A204.1 (cell line): ENCODE data around the gene ELAVL2.

Source experiments
- FAIRE-seq: peaks from 2 replicates; lab custom pipeline; 2012; peaks lifted over from hg19 to GRCh38; lab: Jason Lieb, UNC

ELAVL2 gene

DNA sequence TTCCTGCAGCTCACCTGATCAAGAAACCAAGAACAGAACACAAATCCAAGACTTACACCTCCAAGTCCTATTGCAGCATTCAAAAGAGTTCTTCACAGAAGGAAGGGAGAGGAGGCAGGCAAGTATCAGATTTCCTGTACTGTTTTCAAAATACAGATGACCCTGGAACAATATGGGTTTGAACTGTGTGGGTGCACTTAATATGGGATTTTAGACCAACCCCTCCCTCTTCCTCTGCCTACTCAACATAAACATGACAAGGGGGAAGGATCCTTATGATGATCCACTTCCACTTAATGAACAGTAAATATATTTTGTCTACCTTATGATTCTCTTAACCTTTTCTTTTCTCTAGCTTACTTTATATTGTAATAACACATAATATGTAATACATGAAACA is 104.6 kb downstream of the ELAVL2 start:
- FAIRE-seq, result no peak

DNA sequence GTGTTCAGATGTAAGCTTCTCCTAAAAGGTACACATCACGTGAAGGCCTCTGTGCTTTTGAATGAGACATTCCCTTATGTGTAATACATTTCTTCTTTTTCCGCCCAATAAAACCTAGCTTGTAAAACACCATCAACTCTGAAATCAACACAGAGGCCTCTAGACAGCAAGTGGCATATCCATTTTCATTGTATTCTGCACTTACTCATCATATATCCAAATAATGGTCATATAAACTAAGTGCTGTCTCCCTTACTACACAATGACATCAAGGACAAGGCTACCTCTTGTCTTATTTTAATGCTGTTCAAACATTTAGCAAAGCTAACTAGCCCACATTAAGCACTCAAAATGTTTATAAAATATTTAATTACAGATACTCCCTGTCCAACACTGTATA is 108.5 kb downstream of the ELAVL2 start:
- FAIRE-seq, result no peak

DNA sequence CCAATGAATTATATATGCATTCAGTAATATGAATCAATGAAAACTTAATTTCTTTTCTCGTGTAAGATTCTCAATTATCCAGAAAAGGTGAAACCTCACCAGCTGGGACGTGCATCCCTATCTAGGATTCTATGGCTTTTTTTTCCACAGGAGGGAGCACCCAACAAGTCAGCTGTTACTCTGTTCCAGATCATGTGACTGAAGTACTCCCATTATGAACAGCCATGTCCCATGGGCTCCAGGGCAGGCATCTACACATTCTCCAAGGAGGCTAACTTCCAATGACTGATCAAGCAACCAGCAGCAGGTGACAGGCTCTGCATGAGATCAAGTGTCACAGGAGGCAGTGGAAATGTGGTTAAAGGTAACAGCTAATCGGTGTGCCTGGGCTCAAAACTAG is 118.8 kb downstream of the ELAVL2 start:
- FAIRE-seq, result no peak

DNA sequence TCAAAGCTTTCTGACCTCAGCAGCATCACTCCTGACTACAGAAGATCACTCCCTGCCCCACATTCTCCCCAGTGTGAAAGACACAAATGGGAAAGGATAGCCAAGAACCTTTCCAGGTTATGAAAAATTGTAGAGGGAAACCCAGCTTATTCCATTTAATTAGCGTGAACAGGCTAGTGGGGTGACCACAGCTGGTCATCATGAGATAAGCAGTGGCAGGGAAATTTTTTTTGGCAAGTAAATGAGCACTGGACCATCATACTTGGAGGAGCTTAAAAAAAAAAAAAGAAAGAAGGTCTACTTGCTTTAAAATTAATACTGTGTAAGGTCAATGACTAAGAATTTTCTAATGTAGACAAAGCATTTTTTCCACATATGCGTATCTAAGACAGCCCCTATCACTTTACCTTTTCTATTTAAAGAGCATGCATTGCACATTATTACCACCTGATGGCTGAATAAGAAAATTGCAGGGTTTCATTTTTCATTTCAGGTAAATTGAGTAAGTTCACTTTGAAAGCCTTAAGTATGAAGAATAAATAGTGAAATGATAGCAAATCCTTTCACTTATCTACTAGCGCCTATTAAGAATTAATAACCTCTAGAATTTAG is 123.6 kb downstream of the ELAVL2 start:
- no peak for FAIRE-seq

DNA sequence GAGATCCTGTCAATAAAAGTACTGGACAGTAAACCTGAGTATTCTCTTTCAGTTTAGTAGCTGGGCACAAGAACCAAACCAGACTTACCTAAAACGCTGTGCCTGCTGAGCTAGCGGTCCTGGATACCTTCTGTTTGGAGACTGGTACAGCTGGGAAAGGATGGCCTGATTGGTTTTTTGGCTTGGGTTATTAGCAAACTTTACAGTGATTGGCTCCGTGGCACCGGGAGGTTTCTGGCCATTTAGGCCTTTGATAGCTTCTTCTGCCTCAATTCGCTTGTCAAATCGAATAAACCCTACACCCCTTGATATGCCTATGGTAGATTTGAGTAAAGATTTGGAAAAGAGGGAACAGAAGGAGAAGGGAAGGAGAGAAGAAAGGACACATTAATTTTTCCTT is 124.7 kb downstream of the ELAVL2 start:
- FAIRE-seq, result no peak

DNA sequence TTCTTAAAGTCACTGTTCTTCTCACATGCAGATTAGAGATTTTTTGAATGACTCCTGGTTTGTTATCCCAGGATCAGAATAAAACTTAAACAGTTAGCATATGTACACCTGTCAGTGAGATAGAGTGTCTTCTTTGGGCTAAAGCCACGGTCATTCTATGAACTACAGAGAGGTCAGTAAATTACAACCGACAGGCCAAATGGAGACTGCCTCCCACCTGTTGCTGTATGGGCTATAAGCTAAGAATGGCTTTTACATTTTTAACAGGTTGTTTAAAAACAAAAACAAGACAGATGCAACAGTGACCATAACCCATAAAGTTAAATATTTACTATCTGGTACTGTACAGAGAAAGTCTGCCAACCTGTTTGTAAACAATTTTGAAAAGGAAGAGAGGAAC is 125.7 kb downstream of the ELAVL2 start:
- no peak for FAIRE-seq

DNA sequence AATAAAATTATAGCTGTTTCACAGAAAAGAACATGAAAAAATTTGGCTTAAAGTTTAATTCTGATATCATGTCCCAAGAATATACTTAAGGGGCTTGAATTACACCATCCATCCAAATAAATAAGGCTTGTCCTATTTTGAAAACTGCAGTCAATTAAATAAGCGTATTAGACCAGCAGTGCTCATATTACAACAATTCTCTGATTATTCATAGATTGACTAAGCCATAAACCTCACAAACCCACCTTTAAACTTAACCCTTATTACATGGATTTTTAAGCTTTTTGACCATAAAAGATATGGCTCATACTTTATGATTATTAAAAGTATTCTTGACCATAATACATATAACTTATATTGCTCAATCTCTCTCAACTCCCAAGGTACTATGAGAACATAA is 127.9 kb downstream of the ELAVL2 start:
- FAIRE-seq, result no peak

DNA sequence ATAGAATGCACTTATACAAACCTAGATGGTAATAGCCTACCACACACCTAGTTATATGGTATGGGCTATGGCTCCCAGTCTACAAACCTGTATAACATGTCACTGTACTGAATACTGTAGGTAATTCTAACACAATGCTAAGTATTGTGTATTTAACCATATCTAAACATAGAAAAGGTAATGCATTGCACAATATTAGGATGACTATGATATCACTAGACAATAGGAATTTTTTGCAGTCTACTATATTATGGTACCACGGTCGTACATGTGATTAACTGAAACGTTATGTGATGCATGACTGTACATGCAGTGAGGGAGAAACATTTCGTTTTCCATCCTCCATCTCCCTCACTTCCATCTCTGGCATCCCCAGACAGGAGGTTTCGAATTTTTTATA is 130.5 kb downstream of the ELAVL2 start:
- no peak for FAIRE-seq

DNA sequence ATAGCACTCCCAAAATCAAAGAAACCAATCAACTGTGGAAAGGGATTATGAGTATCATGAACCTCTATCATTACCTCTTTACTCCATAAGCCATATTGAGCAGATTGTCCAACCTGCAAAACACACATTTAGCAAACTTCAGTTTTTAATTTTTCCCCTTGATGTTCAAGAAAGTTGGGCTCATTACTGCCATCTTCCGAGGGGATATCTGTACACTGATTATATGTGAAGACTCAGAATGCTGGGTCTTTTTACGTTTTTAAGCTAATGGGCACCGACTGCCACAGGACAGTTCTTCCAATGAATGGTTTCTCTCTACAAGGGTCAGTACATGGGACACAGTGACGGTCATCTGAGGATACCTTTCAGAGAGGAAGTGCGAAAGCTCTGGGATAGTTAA is 132.7 kb downstream of the ELAVL2 start:
- no peak for FAIRE-seq

DNA sequence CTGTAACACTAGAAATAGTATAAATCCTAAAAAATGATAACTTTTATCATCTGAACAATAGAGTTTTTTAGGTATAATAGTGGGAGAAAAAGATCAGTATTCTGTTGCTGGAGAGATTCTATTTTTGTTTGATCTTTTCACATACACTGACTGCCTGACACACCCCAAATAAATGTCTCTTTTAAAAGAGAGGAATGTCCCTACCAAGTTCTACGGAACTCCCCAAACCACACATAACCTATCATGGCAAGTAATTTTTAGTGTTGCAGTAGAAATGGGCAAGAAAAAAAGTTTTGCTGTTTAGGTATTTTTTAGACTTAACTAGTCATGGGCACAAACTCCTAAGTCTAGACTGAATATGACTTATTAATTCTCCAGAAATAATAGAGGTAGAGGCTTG is 139.1 kb downstream of the ELAVL2 start:
- no peak for FAIRE-seq

DNA sequence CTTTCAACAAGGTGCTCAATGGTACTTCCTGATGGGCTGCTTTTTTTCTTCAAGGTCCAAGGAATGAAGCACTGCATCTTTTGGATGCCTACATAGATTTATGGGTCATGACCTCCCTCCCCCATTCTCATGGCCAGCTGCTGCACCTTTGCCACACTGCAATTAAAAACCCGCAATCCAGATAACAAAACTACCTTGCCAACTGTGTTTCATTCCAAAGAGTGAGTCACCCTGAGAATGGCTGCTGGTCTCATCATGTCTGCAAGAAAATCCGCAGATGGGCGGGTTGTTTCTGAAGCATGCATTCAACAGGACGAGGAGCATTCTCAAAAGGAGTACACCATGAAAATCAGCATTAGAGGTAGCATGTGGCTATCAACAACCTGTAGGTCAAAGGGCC is 139.8 kb downstream of the ELAVL2 start:
- FAIRE-seq, result no peak

DNA sequence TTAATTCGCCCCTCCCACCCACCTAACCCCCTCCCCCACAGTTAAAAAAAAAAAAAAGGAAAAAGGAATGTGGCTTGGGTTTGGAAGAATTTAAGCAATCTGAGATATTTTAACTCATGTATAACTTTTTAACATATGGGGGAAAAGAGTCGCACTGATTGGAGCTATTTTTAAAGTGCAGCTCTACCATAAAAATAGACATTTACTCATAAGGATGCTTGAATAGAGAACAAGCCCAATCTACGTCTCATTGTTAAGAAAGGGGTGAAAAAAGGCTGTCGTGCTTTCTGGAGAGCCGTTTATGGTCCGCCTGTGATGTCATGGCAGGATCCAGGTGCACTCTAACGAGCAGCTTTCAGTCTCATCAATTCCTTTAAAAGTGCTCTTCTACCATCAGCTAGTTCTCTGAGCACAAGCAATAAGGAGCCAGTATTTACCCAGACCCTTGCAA is 142.4 kb downstream of the ELAVL2 start:
- FAIRE-seq, result no peak

DNA sequence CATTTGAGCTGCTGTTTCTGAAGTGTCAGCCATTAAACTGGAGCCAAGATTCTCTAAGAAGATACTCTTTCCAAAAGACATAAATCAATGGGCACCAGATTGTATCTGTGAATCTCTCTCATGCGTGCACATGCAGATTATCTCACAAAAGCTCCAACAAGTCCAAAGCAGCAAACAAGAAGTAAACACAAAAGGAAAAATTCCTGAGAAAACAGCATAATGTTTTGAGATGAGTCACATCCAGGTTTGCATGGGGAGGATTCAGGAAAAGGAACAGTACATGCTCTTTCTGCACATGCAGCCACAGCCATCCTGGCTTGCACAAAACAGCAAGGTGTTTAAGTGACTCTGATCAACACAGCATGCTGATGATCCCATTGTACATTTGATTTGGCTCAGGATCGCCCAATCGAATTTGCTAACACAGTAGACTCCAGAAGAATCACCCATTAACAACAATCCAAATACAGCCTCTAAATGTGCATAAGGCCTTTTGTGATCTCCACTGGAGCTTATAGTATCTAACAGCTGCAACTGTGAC is 143.1 kb downstream of the ELAVL2 start:
- FAIRE-seq, result no peak

DNA sequence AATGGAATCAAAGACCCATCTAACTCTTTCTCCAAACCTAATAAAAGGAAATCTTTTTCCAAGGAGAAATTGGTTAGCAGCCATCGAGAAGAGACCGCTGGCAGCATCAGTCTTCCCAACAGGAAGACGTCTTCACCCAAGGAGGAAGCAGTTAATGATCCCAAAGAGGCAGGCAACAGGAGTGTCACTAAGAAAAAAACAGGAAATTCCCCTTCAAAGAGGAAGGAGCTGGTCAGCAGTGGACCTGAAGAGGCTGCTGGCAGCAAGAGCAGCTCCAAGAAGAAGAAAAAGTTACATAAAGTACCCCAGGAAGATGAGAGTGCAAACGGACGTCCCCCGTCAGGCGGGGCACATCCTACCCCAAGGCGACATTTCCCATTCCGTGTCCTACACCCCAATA is 143.7 kb downstream of the ELAVL2 start:
- FAIRE-seq, result no peak

DNA sequence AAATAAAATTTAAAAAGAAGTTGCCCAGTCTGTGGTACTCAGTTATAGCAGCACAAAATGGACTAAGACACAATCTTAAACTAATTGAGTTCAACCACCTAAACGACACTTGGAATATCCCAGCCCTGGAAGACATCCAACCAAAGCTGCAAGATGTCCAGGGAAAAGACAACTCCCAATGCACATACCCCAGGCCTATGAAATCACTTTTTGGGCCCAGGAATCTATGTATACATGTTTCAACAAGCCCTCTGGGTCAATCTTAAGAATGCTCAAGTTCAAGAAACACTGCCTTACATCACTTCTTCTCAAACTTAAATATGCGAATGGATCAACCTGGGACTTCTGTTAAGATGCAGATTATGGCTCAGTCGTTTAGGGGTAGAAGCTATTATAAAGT is 148.6 kb downstream of the ELAVL2 start:
- no peak for FAIRE-seq

DNA sequence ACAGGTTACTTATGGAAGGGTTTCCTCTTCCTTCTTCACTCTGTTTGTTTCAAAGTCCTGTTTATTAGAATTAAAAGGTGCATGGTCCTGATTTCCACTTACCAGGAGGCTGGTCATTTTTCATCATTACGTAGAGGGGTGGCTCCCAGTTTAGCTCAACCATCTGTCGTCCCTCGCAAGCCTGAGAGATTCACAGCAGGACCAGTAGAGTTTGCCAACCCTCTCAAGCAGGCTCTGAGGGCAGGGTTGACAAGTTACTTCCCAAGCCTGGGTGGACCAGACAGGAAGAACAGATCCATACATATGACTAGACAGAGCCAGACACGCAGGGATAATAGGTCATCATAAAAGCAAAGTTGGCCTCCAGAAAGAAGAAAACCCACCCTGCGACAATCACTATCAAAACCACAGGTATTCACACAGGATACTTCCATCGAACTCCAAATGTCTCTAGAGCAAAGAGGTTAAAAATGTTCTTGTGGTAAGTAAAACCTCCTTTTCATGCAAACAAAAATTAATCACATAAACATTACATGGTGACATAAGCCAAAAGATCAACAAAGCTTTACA is 151.9 kb downstream of the ELAVL2 start:
- no peak for FAIRE-seq

DNA sequence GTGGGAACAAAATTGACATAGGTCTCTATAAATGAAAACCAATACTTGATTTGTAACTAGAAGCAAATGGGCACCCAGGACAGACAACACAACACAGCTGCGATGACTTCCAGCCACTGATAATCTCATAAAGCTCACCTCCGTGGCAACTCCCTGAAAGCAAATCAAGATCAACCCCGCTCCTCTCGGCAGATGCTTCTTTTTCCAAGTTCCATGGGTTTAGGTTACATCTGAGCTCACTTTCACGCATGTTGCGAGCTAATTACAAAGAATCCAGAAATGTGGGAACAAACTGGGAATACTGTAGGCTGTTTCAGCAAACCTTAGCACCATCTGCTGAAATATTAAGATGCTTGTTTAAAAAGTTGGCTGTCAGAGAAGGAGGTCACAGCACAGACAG is 153.9 kb downstream of the ELAVL2 start:
- FAIRE-seq, result no peak

DNA sequence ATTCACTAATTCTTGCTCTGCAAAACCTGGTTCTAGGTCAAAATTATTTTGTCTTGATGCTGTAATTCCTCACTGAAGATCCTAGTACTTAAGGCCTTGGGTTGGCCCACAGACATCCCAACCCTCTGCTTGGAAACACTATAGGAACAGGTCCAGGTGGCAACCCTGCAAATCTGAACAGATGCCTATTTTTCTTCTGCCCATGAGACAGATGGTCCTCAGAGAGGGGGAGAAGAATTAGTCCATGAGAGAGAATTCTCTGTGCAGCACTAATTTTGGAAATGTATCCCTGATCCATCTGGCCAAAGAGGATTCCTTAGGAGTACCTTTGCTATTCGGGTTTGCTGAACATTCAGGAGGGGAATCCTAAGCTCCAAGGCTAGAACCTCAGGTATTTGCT is 156.3 kb downstream of the ELAVL2 start:
- no peak for FAIRE-seq

DNA sequence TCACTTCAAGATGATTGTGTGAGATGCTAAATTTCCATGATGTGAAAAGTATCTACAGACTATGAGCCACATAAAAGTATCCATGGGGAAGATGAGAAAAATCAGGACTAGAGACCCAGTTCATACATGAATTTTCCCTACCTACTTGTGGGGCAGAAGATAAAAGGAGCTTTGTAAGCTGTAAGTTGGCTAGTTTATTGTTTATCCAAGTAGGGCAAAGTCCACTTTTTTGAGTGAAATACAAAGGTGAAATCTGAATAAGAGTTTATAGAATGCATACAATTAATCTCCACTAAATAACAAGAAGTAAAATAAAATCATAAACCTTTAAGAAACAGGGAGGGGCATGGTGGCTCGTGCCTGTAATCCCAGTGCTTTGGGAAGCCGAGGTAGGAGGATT is 160.4 kb downstream of the ELAVL2 start:
- no peak for FAIRE-seq

DNA sequence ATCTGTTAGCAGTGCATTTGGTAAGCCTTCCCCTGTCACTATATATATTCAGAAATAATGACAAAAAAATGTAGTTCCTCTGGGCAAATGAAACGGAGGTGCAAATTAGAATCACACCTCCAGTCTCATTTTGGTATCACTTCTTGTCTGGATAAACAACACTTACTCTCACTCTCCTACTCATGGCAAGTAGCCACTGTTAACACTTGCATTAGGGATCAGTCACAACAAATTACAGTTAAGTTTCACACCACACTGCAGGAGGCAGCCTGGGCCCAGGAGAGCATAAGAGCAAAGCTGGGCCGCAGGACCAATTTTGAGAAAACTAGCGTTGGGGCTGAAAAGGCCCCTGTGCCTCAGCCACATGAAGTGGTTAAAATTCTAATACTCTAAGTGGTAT is 161.0 kb downstream of the ELAVL2 start:
- no peak for FAIRE-seq

DNA sequence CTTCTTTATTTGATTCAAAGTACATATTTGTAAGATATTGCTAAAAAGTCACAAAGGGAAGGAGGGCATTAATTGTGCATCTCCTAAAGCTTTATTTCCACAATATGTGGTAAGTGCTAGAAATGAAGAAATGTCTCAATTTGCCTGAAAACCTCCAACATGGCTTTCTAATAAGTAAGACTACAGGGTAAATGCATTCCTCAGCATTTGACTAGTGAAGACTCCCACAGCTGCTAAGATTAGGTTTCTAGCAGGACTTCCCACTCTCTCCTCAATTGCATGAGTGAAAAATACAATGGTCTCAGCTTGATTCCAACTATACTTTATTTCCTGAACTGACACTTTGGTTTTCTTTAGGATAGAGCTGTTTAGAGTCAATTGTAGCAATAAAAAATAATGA is 162.1 kb downstream of the ELAVL2 start:
- FAIRE-seq, result no peak

DNA sequence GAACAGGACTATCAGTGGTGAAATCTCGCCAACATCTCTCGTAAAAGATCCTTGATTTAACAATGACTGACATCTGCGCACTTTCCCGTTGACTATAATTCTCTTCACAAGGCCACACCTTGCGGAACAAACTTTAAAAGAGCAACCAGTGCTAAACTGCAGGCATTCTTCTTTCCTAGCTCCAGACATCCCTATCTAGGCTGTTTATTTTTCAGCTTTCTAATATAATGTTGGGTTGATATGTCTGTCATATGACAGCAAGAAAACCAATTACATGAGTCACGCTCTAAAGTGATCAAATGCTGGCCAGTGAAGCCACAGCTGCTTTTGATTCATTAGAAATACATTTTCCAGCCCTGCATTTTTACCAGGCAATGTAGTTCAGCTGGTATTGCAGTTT is 162.5 kb downstream of the ELAVL2 start:
- FAIRE-seq, result no peak

DNA sequence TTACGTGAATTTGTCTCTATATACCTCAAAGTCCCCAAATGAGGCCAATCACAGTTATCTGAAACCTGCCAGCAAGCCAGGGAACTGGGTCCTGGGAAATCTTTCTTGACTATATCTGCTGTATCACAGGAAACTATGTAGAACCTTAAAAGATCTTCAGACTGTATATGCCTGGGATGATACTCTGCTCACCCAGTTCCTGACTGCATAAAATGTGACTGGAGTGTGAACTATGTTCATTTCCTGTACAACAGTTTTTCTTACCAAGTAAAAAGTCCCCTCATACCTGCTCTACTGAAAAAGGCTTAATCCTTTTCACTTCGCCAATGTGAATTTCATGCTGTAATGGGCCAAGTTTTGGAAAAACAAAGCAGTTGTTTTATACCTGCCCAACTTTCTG is 162.9 kb downstream of the ELAVL2 start:
- no peak for FAIRE-seq

DNA sequence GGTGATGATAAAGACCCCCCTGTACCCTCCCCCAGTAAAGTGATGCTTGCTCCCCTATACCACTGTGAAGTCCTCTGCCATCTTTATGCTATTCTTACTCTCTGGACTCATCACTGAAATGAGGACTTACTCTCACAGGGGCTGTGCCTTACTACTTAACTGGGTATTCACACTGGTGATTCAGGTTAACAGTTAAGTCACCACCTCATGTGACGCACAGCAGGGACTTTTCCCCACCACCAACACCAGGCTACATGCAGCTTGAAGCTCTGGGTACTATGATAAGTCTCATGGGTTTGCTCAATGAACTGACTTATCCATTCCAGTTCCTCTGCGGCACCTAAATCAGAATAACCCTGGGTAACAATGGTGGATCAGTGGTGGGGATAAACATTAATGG is 163.7 kb downstream of the ELAVL2 start:
- no peak for FAIRE-seq
